HepG2 (cell line): Measurements from ENCODE around the gene PPM1H. TPM values are rescaled to one million over a fixed set of nuclear protein-coding genes. Genes with fewer than 3 reads are reported as not detected.

ENCODE experiments used
- AGO2 ChIP-seq: fragments of 200-400 bp; formaldehyde crosslinking; optimal IDR thresholded peaks from 2 replicates; pipeline ENCODE3; 2017; ENCODE audit warnings: mild to moderate bottlenecking, low read depth, low read length, moderate library complexity
- ATF1 ChIP-seq: IDR thresholded peaks from 2 replicates; pipeline ENCODE4 v1.6.1; 2016; ENCODE audit warnings: mild to moderate bottlenecking, control low read depth
- BORCS8-MEF2B ChIP-seq: sonication (generic); formaldehyde crosslinking; IDR thresholded peaks from 2 replicates; pipeline ENCODE4 v1.8.0; 2022; ENCODE audit warnings: mild to moderate bottlenecking, missing genetic modification reagents
- CEBPB ChIP-seq: IDR thresholded peaks from 2 replicates; pipeline ENCODE4 v1.6.1; 2011; ENCODE audit warnings: low read depth, low read length, improper control_type of control experiment, borderline replicate concordance
- CENPT ChIP-seq: sonication (generic); formaldehyde crosslinking; IDR thresholded peaks from 2 replicates; pipeline ENCODE4 v1.8.0; 2022; ENCODE audit warnings: low read depth, mild to moderate bottlenecking, moderate library complexity, missing genetic modification reagents
- KDM4B ChIP-seq: sonication (generic); formaldehyde crosslinking; IDR thresholded peaks from 2 replicates; pipeline ENCODE4 v1.4.0; 2020; ENCODE audit warnings: missing genetic modification reagents
- KDM5A ChIP-seq: fragments of 200-600 bp; sonication (generic); IDR thresholded peaks from 2 replicates; pipeline ENCODE4 v1.7.0; 2018; ENCODE audit warnings: antibody characterized with exemption, mild to moderate bottlenecking, low read length, borderline replicate concordance
- MAF1 ChIP-seq: sonication (generic); formaldehyde crosslinking; IDR thresholded peaks from 2 replicates; pipeline ENCODE4 v1.5.0; 2020; ENCODE audit warnings: missing genetic modification reagents, borderline replicate concordance
- MTF2 ChIP-seq: sonication (generic); formaldehyde crosslinking; IDR thresholded peaks from 2 replicates; pipeline ENCODE4 v1.5.0; 2020; ENCODE audit warnings: missing genetic modification reagents, borderline replicate concordance
- NCOR1 ChIP-seq: fragments of 200-600 bp; sonication (generic); IDR thresholded peaks from 2 replicates; pipeline ENCODE4 v1.7.0; 2017; ENCODE audit warnings: antibody characterized with exemption, low read length, borderline replicate concordance
- NFE2L2 ChIP-seq: fragments of 150-350 bp; IDR thresholded peaks from 2 replicates; pipeline ENCODE4 v1.6.1; 2014; ENCODE audit warnings: low read length
- RBM39 ChIP-seq: fragments of 200-400 bp; formaldehyde crosslinking; IDR thresholded peaks from one replicate; pipeline ENCODE4 v1.6.1; 2018; ENCODE audit warnings: antibody characterized with exemption, mild to moderate bottlenecking, low read depth, low read length; ENCODE audit not compliant: poor library complexity, severe bottlenecking
- SOX13 ChIP-seq, 3 experiments: fragments of 450-650 bp in 1 of 3; sonication (generic) in 1 of 3; formaldehyde crosslinking in 1 of 3; IDR thresholded peaks in 2 of 3; conservative IDR thresholded peaks in 1 of 3; 2 replicates each; pipeline versions ENCODE4 v1.5.0 to v1.6.1; 2016 to 2020; ENCODE audit warnings: antibody characterized with exemption in 1 of 3, mild to moderate bottlenecking in 1 of 3, missing compliant biosample characterization in 1 of 3, missing genetic modification reagents in 1 of 3, moderate library complexity in 1 of 3
- SPEN ChIP-seq: sonication (generic); formaldehyde crosslinking; IDR thresholded peaks from 2 replicates; pipeline ENCODE4 v1.5.1; 2020; ENCODE audit warnings: low read depth, mild to moderate bottlenecking, missing genetic modification reagents
- ZFP36L2 ChIP-seq: sonication (generic); formaldehyde crosslinking; IDR thresholded peaks from 2 replicates; pipeline ENCODE4 v1.4.0; 2020; ENCODE audit warnings: missing genetic modification reagents
- ZNF232 ChIP-seq: sonication (generic); formaldehyde crosslinking; IDR thresholded peaks from 2 replicates; pipeline ENCODE4 v1.4.0; 2020; ENCODE audit warnings: missing genetic modification reagents, borderline replicate concordance
- ZNF354B ChIP-seq: sonication (generic); formaldehyde crosslinking; IDR thresholded peaks from 2 replicates; pipeline ENCODE4 v1.8.0; 2022; ENCODE audit warnings: mild to moderate bottlenecking, missing genetic modification reagents
- ZNF550 ChIP-seq: sonication (generic); formaldehyde crosslinking; IDR thresholded peaks from 2 replicates; pipeline ENCODE4 v1.4.0; 2020; ENCODE audit warnings: mild to moderate bottlenecking, missing genetic modification reagents, borderline replicate concordance
- ZNF556 ChIP-seq: sonication (generic); formaldehyde crosslinking; IDR thresholded peaks from 2 replicates; pipeline ENCODE4 v1.4.0; 2020; ENCODE audit warnings: mild to moderate bottlenecking, missing genetic modification reagents, borderline replicate concordance
- ZNF557 ChIP-seq: sonication (generic); formaldehyde crosslinking; IDR thresholded peaks from 2 replicates; pipeline ENCODE4 v1.4.0; 2020; ENCODE audit warnings: missing genetic modification reagents
- ZNF660 ChIP-seq: sonication (generic); formaldehyde crosslinking; IDR thresholded peaks from 2 replicates; pipeline ENCODE4 v1.5.1; 2020; ENCODE audit warnings: mild to moderate bottlenecking, low read depth, missing genetic modification reagents, borderline replicate concordance
- ZNF772 ChIP-seq: sonication (generic); formaldehyde crosslinking; IDR thresholded peaks from 2 replicates; pipeline ENCODE4 v1.5.0; 2020; ENCODE audit warnings: mild to moderate bottlenecking, missing genetic modification reagents
- polyA plus RNA-seq, 8 experiments: library from polyadenylated mRNA; depleted of rRNA in 3 of 8; stranded (reverse) in 7 of 8; unstranded in 1 of 8; fragments of >200 nt; fragmentation: Illumina TruSeq in 4 of 8; extraction: Trizol in 4 of 8; gene quantifications; 2 replicates each; pipeline versions ENCODE4 v1.2.1 to v1.2.3, GENCODE V29; 2011 to 2016; ENCODE audit warnings: low read depth in 4 of 8, missing spikeins in 1 of 8, mixed read lengths in 1 of 8; ENCODE audit not compliant: insufficient read depth in 1 of 8
- total RNA-seq, 5 experiments: library from RNA; depleted of rRNA; stranded (reverse); fragments of >200 nt; fragmentation: Illumina TruSeq; extraction: Trizol; gene quantifications; 2 replicates each; pipeline ENCODE4 v1.2.3, GENCODE V29; 2016; ENCODE audit warnings: low read depth in 1 of 5
- TF ChIP-seq, protein P1 (sequence below): sonication (generic); formaldehyde crosslinking; IDR thresholded peaks from 2 replicates; pipeline ENCODE4 v1.5.0; 2020; ENCODE audit warnings: missing genetic modification reagents

Gene PPM1H
- total and polyA plus RNA-seq, 2 of the 13 experiments (the other 11 are each of a cell fraction or from before 2014, with no cell fraction given), result 29.1 to 38.1 TPM

DNA sequence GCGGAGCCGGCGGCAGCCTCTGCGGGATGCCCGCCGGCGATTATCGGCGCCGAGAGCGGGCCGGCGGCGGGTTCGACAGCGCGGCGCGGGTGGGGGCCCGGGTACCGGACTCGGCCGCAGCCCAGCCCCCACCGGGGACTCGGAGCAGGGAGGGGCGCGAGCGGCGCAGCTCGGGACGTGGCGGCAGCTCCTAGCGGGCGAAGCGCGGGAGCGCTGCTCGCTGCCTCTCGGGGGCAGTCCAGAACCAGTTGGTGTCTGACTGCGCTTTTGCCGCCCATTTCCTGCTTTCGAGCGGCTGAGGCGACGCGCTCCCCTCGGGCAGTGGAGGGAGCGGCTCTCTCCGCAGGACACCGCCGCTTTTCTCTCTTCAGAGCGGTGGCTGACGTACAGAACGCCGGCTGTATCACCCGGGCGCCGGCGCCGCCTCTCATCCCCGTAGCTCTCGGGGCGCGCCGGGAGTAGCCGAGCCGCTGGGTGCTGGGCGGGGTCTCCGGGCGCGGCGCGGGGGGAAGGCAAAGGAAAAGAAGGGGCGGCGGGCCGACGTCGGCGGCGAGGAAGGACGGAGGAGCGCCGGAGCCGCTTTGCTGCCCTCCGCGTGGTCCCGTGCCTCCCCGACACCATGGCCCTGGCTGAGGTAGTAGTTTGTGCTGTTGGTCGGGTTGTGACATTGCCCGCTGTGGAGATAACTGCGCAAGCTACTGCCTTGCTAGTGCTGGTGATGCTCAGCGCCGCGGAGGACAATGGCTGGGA is 331.7 kb downstream of the PPM1H start (continued):
- peak; percentile 58 for TF ChIP-seq RBM39
- TF ChIP-seq NCOR1, result no peak
- TF ChIP-seq KDM4B (CRISPR knock-in tag), result no peak
- no peak for TF ChIP-seq ZNF550 (CRISPR knock-in tag)
- TF ChIP-seq ZNF557, result no peak
- no peak for TF ChIP-seq KDM5A
- no peak; the same call in none of the 2 replicates for TF ChIP-seq ZNF772
- TF ChIP-seq, protein P1, sequence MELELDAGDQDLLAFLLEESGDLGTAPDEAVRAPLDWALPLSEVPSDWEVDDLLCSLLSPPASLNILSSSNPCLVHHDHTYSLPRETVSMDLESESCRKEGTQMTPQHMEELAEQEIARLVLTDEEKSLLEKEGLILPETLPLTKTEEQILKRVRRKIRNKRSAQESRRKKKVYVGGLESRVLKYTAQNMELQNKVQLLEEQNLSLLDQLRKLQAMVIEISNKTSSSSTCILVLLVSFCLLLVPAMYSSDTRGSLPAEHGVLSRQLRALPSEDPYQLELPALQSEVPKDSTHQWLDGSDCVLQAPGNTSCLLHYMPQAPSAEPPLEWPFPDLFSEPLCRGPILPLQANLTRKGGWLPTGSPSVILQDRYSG (CRISPR knock-in tag), result no peak
- TF ChIP-seq CEBPB, result peak; percentile 39; the same call in 1 of the 2 replicates
- no peak for TF ChIP-seq NFE2L2
- no peak for TF ChIP-seq MTF2
- TF ChIP-seq MAF1 (CRISPR knock-in tag), result peak; percentile 49; the same call in 1 of the 2 replicates
- no peak for TF ChIP-seq ZNF660 (CRISPR knock-in tag)
- TF ChIP-seq BORCS8-MEF2B (CRISPR knock-in tag), result peak; percentile 69
- 0 out of 2 replicates have a peak, but pooled peaks have one; percentile 17 for TF ChIP-seq SPEN (CRISPR knock-in tag)
- TF ChIP-seq SOX13 (IDR thresholded peaks at IDR 0.05), result 0 out of 2 replicates have a peak, but pooled peaks have one; percentile 73
- TF ChIP-seq SOX13 (CRISPR knock-in tag; conservative IDR thresholded peaks at IDR 0.05 in 1 of 2, IDR thresholded peaks at IDR 0.05 in 1 of 2), result peak in 1 of 2 experiments; percentile 93; a peak in 1 of 4 replicates
- peak; percentile 92 for TF ChIP-seq AGO2
- no peak for TF ChIP-seq CENPT (CRISPR knock-in tag)
- 0 out of 2 replicates have a peak, but pooled peaks have one; percentile 12 for TF ChIP-seq ZNF232 (CRISPR knock-in tag)
- no peak for TF ChIP-seq ATF1 (CRISPR knock-in tag)
- TF ChIP-seq ZFP36L2, result no peak
- no peak for TF ChIP-seq ZNF556 (CRISPR knock-in tag)
- TF ChIP-seq ZNF354B (CRISPR knock-in tag), result no peak; the same call in 1 of the 2 replicates
